Mesodermal cell (in vitro differentiated cells): ENCODE data around the gene SSRP1.

ENCODE experiments used
- H3K27ac ChIP-seq: 2 replicates; pipeline ENCODE4 v1.7.0; 2013; ENCODE audit warnings: mild to moderate bottlenecking, low read depth, low read length, moderate library complexity; ENCODE audit not compliant: severe bottlenecking
- H3K36me3 ChIP-seq: 2 replicates; pipeline ENCODE4 v1.7.1; 2013; ENCODE audit warnings: mild to moderate bottlenecking, low read length, moderate library complexity; ENCODE audit not compliant: control insufficient read depth, insufficient read depth
- H3K4me1 ChIP-seq: one replicate; pipeline ENCODE4 v1.7.1; 2013; ENCODE audit warnings: mild to moderate bottlenecking, low read length; ENCODE audit not compliant: insufficient read depth, control insufficient read depth, poor library complexity, severe bottlenecking
- H3K4me3 ChIP-seq: 2 replicates; pipeline ENCODE4 v1.7.0; 2013; ENCODE audit warnings: low read length, control low read depth, mild to moderate bottlenecking; ENCODE audit not compliant: insufficient read depth, poor library complexity, severe bottlenecking; ENCODE audit errors: extremely low read depth
- H3K9me3 ChIP-seq: 2 replicates; pipeline ENCODE4 v1.7.1; 2013; ENCODE audit warnings: mild to moderate bottlenecking, low read length, moderate library complexity; ENCODE audit not compliant: control insufficient read depth
- WGBS, 2 experiments: methylation state at CpG; one replicate each; pipeline ENCODE4 v1.1.5; 2013; ENCODE audit warnings: missing lambda C conversion rate in 2 of 2; ENCODE audit not compliant: insufficient coverage in 2 of 2; 5-methylcytosine and 5-hydroxymethylcytosine counted together

Gene SSRP1

GRCh38 chr11:57336111-57336666 is 497 bp upstream of the SSRP1 start:
- H3K36me3 ChIP-seq, result peaks cover 32% of the 10 kb centered on the region
- H3K27ac ChIP-seq, result no peak overlapping the region
- H3K9me3 ChIP-seq, result no peaks in the 10 kb centered on the region
- no peaks in the 10 kb centered on the region for H3K4me1 ChIP-seq
- 78 to 86% methylated on average over 7 to 10 of the region's 12 CpGs for WGBS, 2 experiments
- H3K4me3 ChIP-seq, result peak overlapping the region; percentile 71

DNA sequence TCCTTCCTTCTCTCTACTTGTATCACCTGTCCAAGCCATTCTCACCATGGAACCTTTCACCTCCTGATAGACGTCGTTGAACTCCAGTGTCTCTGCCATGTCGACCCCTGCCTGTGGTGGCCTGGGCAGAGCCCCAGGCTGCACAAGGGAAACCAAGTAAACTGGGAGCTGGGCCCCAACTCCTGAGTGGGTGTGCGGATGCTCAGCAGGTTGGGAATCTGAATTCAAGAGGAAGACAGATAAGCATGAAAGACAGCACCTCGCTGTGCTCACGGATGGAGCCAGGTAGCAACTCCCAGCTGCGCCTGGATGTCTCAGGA is 709 bp downstream of the SSRP1 start:
- H3K4me3 ChIP-seq, result peak overlapping the region; percentile 71
- H3K27ac ChIP-seq, result peak overlapping the region; percentile 73
- peaks cover 45% of the 10 kb centered on the region for H3K36me3 ChIP-seq
- H3K4me1 ChIP-seq, result no peaks in the 10 kb centered on the region
- 3 to 16% methylated on average over 7 of the region's 7 CpGs for WGBS, 2 experiments
- no peaks in the 10 kb centered on the region for H3K9me3 ChIP-seq

DNA sequence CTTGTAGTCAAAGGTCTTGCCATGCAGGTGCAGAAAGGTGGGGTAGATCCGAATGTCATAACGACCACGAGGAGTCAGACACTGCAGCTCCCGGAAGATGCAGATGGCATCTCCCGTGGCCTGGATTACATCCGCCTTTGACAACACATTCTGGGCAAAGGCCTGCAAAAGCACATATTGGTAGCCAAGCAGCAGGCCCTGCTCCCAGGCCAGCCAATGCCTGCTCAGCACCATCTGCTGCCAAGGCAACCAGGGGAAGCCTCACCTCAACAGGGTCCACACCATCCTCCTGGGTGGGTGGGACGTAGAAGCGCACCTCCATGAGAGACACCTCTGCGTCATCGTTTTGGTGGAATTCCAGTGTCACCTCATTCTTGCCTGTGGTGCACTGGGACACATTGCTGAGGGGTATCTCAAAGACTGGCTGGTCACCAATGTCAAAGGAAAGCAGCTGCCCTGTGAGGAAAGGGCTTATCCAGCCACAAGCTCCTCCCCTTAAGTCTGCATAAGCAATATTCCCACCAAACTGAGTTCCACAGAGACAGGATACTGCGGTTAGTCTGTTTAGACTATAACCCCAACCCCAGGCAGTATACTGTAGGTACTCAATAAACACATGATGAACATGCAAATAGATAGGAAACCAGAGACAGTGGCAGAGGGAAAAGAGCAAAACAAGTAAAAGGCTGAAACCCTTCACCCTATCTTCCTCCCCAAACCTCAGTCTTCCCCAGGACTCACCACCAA is 2.8 kb downstream of the SSRP1 start:
- Histone ChIP-seq H3K4me1 (no peaks in the 10 kb centered on the region), H3K4me3 (no peak overlapping the region), H3K36me3 (peaks cover 66% of the 10 kb centered on the region), H3K9me3 (no peaks in the 10 kb centered on the region), H3K27ac (no peak overlapping the region)
- WGBS, 2 experiments, result 95 to 96% methylated on average over 10 of the region's 11 CpGs

GRCh38 chr11:57331720-57332119 is 4.0 kb downstream of the SSRP1 start:
- no peak overlapping the region for H3K4me3 ChIP-seq
- 97 to 98% methylated on average over 14 of the region's 14 CpGs for WGBS, 2 experiments
- no peaks in the 10 kb centered on the region for H3K4me1 ChIP-seq
- H3K36me3 ChIP-seq, result peaks cover 77% of the 10 kb centered on the region
- H3K9me3 ChIP-seq, result no peaks in the 10 kb centered on the region
- H3K27ac ChIP-seq, result no peak overlapping the region

DNA sequence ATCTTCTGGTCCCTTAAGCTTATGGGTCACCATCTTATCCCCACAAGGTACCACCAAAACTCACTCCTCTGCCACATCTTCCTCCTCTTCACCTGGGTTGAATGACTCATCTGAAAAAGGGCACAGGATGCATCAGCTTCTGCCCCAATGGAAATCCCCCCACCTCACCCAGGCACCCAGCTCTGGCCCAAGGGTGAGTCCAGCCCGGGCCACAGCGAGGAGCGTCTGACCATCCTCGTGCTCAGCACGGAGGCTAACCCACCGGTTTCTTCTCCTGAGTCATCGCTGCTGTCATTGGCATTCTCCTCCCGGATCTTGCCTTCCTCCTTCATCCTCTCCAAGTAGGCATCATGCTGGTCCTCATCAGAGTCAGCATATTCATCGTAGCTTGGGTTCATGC is 5.7 kb downstream of the SSRP1 start:
- peaks cover 88% of the 10 kb centered on the region for H3K36me3 ChIP-seq
- H3K27ac ChIP-seq, result no peak overlapping the region
- H3K4me3 ChIP-seq, result no peak overlapping the region
- H3K9me3 ChIP-seq, result no peaks in the 10 kb centered on the region
- peaks cover 10% of the 10 kb centered on the region for H3K4me1 ChIP-seq
- 92 to 93% methylated on average over 8 to 9 of the region's 9 CpGs for WGBS, 2 experiments

GRCh38 chr11:57327721-57328120 is 8.0 kb downstream of the SSRP1 start:
- Histone ChIP-seq H3K4me3 (no peak overlapping the region), H3K4me1 (peaks cover 20% of the 10 kb centered on the region), H3K9me3 (no peaks in the 10 kb centered on the region), H3K27ac (no peak overlapping the region), H3K36me3 (peaks cover 71% of the 10 kb centered on the region)
- WGBS, 2 experiments, result 91 to 100% methylated on average over 3 to 5 of the region's 5 CpGs

DNA sequence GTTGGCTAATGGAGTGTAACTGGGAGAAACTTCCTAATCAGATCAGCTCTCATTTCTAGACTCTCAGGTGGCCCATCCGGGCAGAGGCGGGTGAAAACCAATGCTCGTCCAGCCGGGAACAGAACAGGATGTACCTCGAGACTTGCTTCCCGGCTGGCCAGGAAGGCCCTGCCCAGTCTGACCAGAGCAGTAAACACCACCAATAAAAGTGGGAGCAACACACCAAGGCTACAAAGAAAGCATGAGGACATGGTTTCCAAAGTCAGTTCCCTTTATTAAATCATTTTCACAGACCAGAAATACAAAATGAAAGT is 10.0 kb downstream of the SSRP1 start:
- WGBS, 2 experiments, result 68 to 73% methylated on average over 4 to 5 of the region's 6 CpGs
- Histone ChIP-seq H3K36me3 (peaks cover 61% of the 10 kb centered on the region), H3K4me1 (peaks cover 38% of the 10 kb centered on the region), H3K9me3 (no peaks in the 10 kb centered on the region), H3K27ac (peak overlapping the region; percentile 99), H3K4me3 (peak overlapping the region; percentile 80)

- Histone ChIP-seq H3K36me3 (peaks cover 61% of the 10 kb centered on the region), H3K4me3 (peak within 1 kb of the TSS; percentile 80), H3K9me3 (no peaks in the 10 kb centered on the region), H3K27ac (peak within 1 kb of the TSS; percentile 99), H3K4me1 (peaks cover 38% of the 10 kb centered on the region)
- WGBS, 2 experiments, result 4% methylated on average over 34 to 57 of the region's 61 CpGs
Observed at GRCh38 chr11:57324886-57325734, 10.6 kb downstream of the SSRP1 start, which contains the start of gene TNKS1BP1. TSS of gene TNKS1BP1 (minus strand) at chr11:57324952. CDS start at chr11:57321885, 3,067 bp downstream.

DNA sequence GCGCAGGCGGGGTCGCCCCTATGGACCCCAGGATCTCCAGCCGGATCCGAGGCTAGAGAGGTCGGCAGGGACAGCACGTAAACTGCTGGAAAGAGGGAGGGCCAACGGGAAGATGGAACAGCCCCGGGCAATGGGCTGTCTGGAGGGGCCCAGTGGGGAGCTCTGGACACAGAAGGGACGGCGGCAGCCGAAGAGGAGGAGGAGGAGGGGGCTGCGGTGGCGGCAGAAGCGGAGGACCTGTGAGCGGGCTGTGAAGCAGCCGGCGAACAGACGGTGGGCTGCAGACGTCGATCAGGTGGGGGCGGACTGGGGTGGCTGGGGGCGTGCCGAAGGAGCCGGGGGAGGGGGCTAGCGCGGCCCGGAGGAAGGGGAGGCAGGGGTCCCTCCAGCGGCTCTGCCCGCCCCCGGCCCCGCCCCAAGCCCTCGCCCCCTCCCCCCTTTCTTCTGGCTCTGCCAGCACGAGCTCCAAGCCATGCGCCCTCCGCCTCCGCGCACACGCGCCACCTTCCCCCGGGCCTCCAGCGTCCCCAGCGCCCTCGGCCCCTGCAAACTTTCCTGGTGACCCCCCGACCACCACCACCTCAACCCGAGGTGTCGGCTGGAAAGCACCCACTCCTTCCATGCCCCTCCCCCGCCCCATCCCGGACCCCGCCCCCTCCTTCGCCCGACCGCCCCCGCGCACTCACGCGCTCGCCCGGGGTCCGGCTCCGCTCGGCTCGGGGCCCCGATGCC is 11.4 kb downstream of the SSRP1 start:
- Histone ChIP-seq H3K36me3 (peaks cover 61% of the 10 kb centered on the region), H3K27ac (peak overlapping the region; percentile 99), H3K4me1 (peaks cover 38% of the 10 kb centered on the region), H3K4me3 (peak overlapping the region; percentile 80), H3K9me3 (no peaks in the 10 kb centered on the region)
- 0% methylated on average over 21 to 27 of the region's 64 CpGs for WGBS, 2 experiments

DNA sequence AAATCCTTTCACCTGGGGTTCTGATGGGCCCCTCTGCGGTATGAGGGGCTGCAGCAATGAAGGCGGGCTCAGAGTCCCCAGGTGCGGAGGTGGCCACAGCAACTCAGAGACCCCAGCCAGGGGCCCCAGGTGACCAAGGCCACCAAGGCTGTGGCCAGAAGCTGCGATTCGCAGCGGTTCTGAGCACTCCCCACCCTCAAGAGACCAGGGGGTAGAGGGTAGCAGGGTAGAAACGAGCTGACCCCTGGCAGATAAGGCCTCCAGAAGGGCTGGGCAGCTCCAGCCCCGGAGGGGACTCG is 11.9 kb downstream of the SSRP1 start:
- H3K36me3 ChIP-seq, result peaks cover 61% of the 10 kb centered on the region
- H3K4me3 ChIP-seq, result peak overlapping the region; percentile 80
- H3K4me1 ChIP-seq, result peaks cover 41% of the 10 kb centered on the region
- peak overlapping the region; percentile 99 for H3K27ac ChIP-seq
- no peaks in the 10 kb centered on the region for H3K9me3 ChIP-seq
- 7 to 9% methylated on average over 5 to 8 of the region's 9 CpGs for WGBS, 2 experiments
